SHP77 (cell line): Measurements from ENCODE around the gene RSU1.
A peak's percentile ranks its signal among the peaks of the same experiment; 100 is the strongest.

ENCODE experiments used
- DNase-seq, 2 experiments: peaks; one replicate each; lab custom pipeline; 2025; lab: John Stamatoyannopoulos, UW

The RSU1 gene

GRCh38 chr10:16822027-16822426, 4.8 kb upstream of the RSU1 start:
- no peak for DNase-seq

GRCh38 chr10:16820421-16820820, 3.2 kb upstream of the RSU1 start:
- no peak for DNase-seq

- no peak for DNase-seq
These were observed 2.8 kb upstream of the RSU1 start for GRCh38 chr10:16820018-16820417.

- DNase-seq, result no peak
These were observed 2.2 kb upstream of the RSU1 start for GRCh38 chr10:16819436-16819835.

DNA sequence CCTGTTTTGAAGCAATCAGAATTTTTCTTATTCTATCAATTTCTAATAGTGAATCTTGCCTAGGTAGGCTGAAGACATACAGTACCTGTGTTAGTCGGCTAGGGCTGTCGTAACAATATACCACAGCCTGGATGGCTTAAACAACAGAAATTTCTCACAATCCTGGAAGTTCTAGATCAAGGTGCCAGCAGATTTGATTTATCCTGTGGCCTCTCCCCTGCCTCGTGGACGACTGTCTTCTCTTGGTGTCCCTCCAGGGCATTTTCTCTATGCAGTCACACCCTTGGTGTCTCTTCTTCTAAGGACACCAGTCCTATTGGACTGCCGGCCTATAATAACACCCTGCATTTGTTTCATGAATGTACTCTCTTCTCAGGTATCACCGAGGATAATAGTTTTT, 1.8 kb upstream of the RSU1 start:
- DNase-seq, result no peak

DNA sequence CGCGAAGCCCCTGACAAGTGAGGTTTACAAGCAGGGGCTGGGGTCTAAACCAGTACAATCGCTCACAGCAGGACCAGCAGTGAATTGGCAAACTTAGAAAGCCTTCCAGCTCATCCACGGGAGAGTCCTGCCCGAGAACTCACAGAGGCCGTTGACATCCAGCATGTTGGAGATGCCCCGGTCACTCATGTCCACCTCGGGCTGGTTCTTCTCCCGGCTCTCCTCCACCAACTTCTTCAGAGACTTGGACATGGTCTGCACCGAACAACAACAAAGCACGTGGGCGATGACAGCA, 447 bp downstream of the RSU1 start:
- no peak for DNase-seq

DNA sequence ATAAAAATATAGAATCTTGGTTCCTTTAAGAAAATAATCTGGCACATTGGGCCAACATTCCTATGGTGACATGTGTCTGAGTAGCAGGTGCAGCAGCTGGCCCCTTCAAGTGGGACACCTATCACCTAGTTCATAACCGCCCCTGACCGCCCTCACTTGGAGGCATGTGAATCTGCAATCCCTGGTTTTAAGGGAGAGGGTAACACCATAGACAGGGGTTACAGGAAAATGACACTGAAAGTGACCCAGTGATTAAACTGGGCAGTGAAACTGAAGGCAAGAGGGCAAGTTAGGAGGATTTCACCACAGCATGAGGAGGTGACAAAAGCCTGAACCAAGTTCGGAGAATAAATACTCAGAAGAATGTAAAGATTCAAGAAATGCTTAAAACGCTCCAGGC, 1.1 kb downstream of the RSU1 start:
- DNase-seq, result peak in 1 of 2 experiments; percentile 8

- no peak for DNase-seq
These were observed 3.2 kb downstream of the RSU1 start for GRCh38 chr10:16814012-16814411.

DNA sequence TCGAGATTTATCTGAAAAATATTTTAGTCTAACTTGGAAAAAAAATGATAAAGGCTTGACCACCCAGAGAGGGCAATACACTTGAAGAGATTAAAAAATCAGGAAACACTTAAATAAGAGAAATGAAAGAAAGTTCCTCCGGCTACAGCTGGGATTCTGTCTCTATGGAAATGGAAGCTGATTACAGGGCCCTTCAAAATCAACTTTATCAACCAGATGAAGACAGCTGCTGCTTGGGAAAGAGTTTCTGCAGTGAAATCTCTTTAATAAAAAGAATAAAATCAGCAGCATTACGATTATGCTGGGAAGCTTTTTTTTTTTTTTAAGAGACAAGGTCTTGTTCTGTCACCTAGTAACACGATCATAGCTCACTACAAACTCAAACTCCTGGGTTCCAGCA, 4.5 kb downstream of the RSU1 start:
- DNase-seq, result no peak

DNA sequence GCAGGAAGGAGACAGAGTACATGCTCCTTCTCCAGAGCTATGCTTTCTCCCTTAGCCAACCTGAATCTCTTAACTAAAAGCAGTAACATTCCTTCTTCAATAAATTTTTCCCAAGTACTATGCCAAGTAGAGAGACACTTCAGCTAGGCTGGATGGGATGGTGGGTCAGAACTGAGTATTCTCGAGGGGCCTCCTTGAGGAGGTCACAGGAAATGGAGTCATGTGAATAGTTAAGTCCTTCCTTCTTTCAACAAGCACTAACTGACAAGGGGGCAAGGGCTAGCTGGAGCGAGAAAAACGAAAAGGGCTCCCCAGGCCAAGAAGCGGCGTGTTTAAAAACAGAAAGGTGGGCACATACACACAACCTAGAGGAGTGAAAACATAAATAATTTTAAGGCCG, 5.5 kb downstream of the RSU1 start:
- DNase-seq, result no peak

- DNase-seq, result no peak
These were observed 5.9 kb downstream of the RSU1 start for GRCh38 chr10:16811292-16811691.

GRCh38 chr10:16809074-16809718, 8.0 kb downstream of the RSU1 start:
- peak; percentile 16 to 20 for DNase-seq

DNA sequence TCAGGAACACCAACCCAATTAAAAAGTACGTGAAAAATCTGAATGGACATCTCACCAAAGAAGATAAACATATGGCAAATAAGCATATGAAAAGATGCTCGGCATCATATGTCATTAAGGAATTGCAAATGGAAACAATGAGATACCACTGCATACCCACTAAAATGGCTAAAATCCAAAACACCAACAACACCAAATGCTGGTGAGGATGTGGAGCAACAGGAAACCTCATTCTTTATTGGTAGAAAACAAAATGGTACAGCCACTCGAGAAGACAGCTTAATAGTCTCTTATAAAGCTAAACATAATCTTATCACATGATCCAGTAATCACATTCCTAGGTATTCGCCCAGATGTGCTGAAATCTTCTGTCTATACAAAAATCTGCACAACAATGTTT, 13.1 kb downstream of the RSU1 start:
- DNase-seq, result no peak

- no peak for DNase-seq
These were observed 13.8 kb downstream of the RSU1 start for GRCh38 chr10:16803464-16803863.

DNA sequence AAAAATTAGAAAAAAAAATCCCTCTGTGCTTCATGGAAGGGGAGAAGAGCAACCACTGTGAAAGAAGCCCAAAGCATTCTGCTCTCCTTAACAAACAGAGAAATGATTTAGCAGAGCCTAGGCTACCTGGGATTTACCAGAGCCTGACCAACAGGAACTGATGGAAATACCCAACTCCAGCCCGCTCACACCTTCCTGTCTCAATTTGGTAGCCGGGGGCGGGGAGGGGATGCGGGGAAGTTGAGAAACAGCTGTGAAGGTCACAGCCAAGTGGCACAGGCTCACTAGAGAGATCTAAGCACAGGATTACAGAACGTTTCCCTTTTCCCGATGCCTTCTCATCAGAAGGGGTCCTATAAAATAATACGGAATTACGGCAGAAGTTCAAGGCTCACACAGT, 17.6 kb downstream of the RSU1 start:
- DNase-seq, result no peak

DNA sequence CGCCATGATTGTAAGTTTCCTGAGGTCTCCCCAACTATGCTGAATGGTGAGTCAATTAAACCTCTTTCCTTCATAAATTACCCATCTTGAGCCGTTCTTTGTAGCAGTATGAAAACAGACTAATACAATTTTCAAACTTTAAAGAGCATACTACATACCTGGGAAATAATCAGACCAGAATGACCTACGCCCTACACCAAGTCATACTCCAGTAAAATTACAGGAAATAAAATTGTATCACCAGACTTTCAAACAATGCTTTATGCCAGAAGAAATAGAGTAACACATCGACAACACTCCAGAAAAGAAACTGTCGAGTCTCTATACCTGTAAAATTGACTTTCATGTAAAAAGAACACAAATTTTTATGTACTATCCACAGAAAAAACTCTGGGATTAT, 18.7 kb downstream of the RSU1 start:
- DNase-seq, result no peak

DNA sequence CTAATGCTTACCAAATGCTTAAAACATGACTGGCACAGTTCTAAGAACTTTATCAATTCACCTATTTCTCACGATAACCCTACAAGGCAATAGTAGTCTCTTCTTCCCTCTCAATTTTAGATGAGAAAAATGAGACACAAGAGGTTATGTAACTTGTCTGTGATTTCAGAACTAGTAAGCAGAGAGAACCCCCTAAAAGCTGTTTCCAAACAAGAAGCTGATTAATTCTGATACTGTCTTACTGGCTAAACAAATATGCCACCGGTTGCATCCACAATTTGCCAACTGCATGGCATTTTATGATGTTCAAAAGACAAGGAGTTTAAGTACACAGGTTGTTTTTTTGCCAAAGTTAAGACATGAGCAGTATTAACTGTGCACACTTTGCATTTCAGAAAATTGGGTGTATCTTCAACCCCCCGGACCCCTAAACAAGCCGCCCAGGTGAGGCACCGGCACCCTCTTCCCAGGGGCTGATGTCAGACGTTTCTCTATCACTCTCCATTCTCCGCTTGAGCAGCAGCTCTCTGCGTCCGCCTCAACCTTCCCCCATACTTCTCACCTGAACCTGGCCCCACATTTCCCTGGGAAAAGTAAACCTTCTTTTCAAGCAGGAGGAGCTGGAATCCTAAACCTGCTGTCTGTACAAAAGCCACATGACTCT, 21.7 kb downstream of the RSU1 start:
- DNase-seq, result no peak

DNA sequence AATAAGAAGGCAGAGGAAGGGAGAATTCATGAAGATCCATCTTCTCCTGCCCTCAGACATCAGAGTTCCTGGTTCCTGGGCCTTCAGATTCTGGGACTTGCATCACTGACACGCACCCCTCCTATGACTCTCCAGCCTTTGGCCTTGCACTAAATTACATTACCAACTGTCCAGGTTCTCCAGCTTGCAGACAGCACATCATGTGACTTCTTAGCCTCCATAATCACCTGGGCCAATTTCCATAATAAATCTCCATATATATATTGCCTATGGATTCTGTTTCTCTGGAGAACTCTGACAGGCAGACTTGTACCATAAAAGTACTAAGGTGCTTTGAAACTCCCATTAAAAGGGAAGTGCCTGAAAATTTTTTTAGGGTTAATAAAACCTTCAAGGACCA, 23.2 kb downstream of the RSU1 start:
- DNase-seq, result no peak

DNA sequence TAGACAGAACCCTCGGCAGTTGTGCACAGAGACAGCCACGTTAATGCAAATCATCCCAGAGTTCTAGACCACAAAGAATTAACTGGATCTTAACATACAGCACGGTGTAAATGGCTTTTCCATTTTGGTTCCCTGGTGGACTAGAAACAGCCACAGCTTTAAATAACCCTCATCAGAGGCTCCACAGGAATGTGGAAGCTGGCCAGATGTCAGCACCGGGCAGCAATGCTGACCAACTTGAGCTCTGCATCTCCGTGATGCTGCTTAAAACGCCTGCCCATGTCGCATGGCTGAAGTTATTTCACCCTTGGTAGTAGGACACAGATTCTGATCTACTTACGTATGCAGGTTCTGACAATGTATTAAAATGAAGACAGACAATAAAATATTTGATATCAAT, 24.5 kb downstream of the RSU1 start:
- DNase-seq, result no peak

GRCh38 chr10:16789765-16790164, 27.5 kb downstream of the RSU1 start:
- no peak for DNase-seq

DNA sequence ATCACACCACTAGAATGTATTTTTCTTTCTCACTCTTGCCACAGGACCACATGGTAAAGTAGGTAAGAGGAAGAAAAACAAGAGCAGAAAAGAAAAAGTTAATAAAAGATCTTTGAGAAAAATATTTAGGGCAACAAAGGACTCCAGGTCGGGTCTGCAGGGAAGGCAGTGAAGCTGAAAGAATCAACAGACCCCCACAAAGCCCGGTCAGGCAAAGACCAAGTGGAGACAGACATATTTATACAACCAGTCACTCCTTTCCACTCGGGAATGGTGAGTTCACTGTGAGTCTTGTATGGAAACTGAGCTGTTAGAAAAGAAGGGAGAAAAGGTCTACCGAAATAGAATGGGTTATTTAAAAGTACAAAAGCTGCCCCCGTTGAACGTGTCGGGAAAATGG, 28.0 kb downstream of the RSU1 start:
- no peak for DNase-seq

DNA sequence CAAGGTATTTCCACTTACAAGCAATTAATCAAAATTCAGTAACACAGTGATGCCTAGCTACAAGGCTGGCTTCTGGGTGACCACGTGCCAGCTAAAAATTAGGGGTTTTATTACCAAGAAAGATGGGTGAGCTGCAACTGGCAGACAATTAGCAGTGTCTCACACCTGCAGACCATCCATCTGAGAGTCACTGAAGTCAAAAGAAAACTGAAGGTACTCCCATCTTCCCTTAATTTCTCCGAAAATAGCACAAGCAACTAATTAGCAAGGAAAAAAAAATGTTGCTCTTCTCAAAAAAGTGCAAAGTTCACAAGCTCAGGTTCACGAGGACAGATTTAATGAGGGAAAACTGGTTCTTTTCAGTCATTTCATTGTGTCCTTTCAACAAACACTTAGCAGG, 28.4 kb downstream of the RSU1 start:
- DNase-seq, result no peak

DNA sequence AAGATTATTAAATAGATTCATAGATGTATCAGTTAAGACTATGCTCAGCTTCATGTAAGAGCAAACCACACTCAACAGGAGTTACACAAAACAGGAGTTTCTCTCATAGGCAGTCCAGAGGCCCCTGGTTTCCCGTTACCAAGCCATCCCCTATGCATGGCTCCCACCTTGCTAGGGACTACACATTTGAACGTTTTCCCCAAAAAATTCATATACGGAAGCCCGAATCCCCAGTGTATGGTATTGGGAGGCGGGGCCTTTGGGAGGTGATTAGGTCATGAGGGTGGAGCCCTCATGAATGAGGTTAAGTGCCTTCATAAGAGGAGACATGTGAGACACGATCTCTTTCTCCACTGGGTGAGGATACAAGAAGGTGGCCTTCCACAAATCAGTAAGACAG, 29.1 kb downstream of the RSU1 start:
- DNase-seq, result no peak

GRCh38 chr10:16787361-16787791, 29.8 kb downstream of the RSU1 start:
- DNase-seq, result no peak
